ENCODE data around the gene PXDC1. TPM values are rescaled to one million over a fixed set of nuclear protein-coding genes. Genes with fewer than 3 reads are reported as not detected.

The PXDC1 gene
- total and polyA plus RNA-seq, 2 donors (not counting 3 experiments of a cell fraction or from before 2014, with no cell fraction given), result 60.9 to 121 TPM

DNA sequence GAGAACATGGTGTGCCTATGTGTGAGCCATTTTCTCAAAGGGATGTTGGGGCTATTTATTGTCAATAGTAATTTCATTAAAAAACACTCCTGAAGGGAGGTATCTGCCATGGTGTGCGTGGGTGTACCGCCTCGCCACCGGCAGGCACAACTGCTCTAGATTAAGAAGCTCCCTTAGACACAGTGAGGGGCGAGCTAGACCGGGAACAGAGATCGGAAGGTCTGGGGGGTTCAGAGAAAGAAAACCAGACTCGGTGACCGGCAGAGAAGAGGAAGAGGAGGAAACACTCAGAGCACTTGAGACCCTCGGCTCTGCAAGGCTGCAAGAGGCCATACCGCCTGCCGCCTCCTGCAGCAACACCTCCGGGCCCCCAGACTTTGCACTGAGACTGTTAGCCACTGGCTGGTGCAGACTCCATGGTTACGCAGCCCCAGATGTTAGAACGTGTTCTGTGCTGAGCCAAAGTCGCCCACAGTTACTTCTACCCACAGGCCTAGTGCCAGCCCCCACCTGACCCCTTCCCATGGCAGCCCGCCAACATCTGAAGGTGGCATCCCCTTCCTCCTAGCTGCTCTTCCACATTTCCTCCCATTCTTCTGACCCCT lies 18.1 kb downstream of the PXDC1 start:
- intact Hi-C loops (cut with micrococcal nuclease) (loop anchor here (2.0 to 5.0 kb wide), 2 partner anchors 276 to 607 kb away; partner anchors contain the start of gene SLC22A23), dilution Hi-C loops (cut with MboI; ENCODE audit: extremely low pct_ligation_motif_present, low sequenced_read_pairs) (no loop called here)
- no peak for FAIRE-seq
- BruUV-seq (replicated peaks), result no TSS peak
- ChIA-PET POLR2A (no interaction called here), CTCF (interaction anchor here (0.5 to 7.9 kb wide), 19 partner anchors 8 to 576 kb away, joined by 3 to 133 read pairs (median 5); partner anchors contain the start of genes FAM50B and TUBB2A)
- peaks cover 100% of the 10 kb centered on the region for H3K79me2 ChIP-seq (ENCODE audit: control insufficient read depth, insufficient read depth, low read length)
- no peaks in the 10 kb centered on the region for H3K27me3 ChIP-seq (ENCODE audit: control insufficient read depth in 2 of 2, insufficient read depth in 2 of 2, low read length in 2 of 2)
- no peak overlapping the region for H3K27ac ChIP-seq (ENCODE audit: insufficient read depth, low read depth, low read length)
- H2AFZ ChIP-seq (ENCODE audit: low read depth, low read length), result no peak overlapping the region
- H3K9me3 ChIP-seq (replicated peaks; ENCODE audit: control insufficient read depth, insufficient read depth, low read length), result no peaks in the 10 kb centered on the region
- peaks cover 6% of the 10 kb centered on the region for H4K20me1 ChIP-seq (replicated peaks; ENCODE audit: control insufficient read depth, extremely low read depth, insufficient read depth, low read length)
- H3K9me1 ChIP-seq (replicated peaks; ENCODE audit: control insufficient read depth, extremely low read depth, insufficient read depth, low read length), result no peaks in the 10 kb centered on the region
- no peak overlapping the region for H3K4me3 ChIP-seq (replicated peaks in 1 of 3; ENCODE audit: insufficient read depth in 1 of 3, low read depth in 1 of 3, low read length in 3 of 3)
- DNase-seq (ENCODE audit: low read depth, low spot score), result no peak
- H3K36me3 ChIP-seq (ENCODE audit: control insufficient read depth in 2 of 2, extremely low read depth in 1 of 2, insufficient read depth in 2 of 2, low read length in 2 of 2), result peaks cover 42 to 61% of the 10 kb centered on the region in 2 experiments
- H3K9ac ChIP-seq (replicated peaks; ENCODE audit: extremely low read depth, insufficient read depth, low read length), result no peak overlapping the region
- TF ChIP-seq, protein P1, sequence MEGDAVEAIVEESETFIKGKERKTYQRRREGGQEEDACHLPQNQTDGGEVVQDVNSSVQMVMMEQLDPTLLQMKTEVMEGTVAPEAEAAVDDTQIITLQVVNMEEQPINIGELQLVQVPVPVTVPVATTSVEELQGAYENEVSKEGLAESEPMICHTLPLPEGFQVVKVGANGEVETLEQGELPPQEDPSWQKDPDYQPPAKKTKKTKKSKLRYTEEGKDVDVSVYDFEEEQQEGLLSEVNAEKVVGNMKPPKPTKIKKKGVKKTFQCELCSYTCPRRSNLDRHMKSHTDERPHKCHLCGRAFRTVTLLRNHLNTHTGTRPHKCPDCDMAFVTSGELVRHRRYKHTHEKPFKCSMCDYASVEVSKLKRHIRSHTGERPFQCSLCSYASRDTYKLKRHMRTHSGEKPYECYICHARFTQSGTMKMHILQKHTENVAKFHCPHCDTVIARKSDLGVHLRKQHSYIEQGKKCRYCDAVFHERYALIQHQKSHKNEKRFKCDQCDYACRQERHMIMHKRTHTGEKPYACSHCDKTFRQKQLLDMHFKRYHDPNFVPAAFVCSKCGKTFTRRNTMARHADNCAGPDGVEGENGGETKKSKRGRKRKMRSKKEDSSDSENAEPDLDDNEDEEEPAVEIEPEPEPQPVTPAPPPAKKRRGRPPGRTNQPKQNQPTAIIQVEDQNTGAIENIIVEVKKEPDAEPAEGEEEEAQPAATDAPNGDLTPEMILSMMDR (IDR thresholded peaks at IDR 0.05; ENCODE audit: extremely low read depth in 1 of 2, insufficient read depth in 1 of 2, low read depth in 1 of 2, low read length in 2 of 2), result no peak
- TF ChIP-seq FOS (IDR thresholded peaks at IDR 0.05; ENCODE audit: borderline replicate concordance, insufficient read depth, low read length), result no peak
- no peak for TF ChIP-seq POLR2A (IDR thresholded peaks at IDR 0.05; ENCODE audit: low read depth, low read length)
- H3K4me1 ChIP-seq (ENCODE audit: control insufficient read depth, extremely low read depth, insufficient read depth, low read length), result peaks cover 40% of the 10 kb centered on the region
- H3K4me2 ChIP-seq (ENCODE audit: insufficient read depth, low read length), result no peak overlapping the region

Measured in endothelial cell of umbilical vein (primary cell).